Gastroesophageal sphincter (tissue), 4 donors: ENCODE measurements around the gene SNCAIP. TPM values are rescaled to one million over a fixed set of nuclear protein-coding genes. Genes with fewer than 3 reads are reported as not detected.
"Not testable (repeated sequence)": the region's sequence is repeated elsewhere in the genome, so short reads cannot be mapped to it uniquely, and the experiment has no call there.

Experiments used
- ATAC-seq: fragments of 150-250 bp; one replicate; pipeline ENCODE4 v1.9.1; 2016; ENCODE audit warnings: mild to moderate bottlenecking, moderate library complexity
- H3K27ac ChIP-seq, 4 donors: fragments of 200-600 bp; sonication (generic) in 3 of 4; 1 replicate in 3 of 4; 2 replicates in 1 of 4; pipeline ENCODE4 v1.5.1; 2016 to 2019
- H3K27me3 ChIP-seq: fragments of 200-600 bp; sonication (generic); one replicate; pipeline ENCODE4 v1.5.1; 2019
- H3K36me3 ChIP-seq, 2 donors: fragments of 200-600 bp; sonication (generic); one replicate each; pipeline ENCODE4 v1.5.1; 2019; ENCODE audit warnings: control low read depth in 1 of 2
- H3K4me1 ChIP-seq, 3 donors: fragments of 200-600 bp; sonication (generic); 1 replicate in 2 of 3; 2 replicates in 1 of 3; pipeline ENCODE4 v1.5.1; 2016 to 2019; ENCODE audit warnings: control low read depth in 2 of 3
- H3K4me3 ChIP-seq, 2 donors: fragments of 200-600 bp; sonication (generic); one replicate each; pipeline ENCODE4 v1.5.1; 2019; ENCODE audit warnings: mild to moderate bottlenecking in 1 of 2, moderate library complexity in 1 of 2
- H3K9me3 ChIP-seq, 3 donors: fragments of 200-600 bp; sonication (generic); one replicate each; pipeline ENCODE4 v1.5.1; 2017 to 2019; ENCODE audit warnings: control low read depth in 2 of 3
- CTCF ChIP-seq, 4 experiments: fragments of 200-600 bp in 2 of 4; fragments of 450-650 bp in 2 of 4; sonication (generic) in 1 of 4; IDR thresholded peaks; one replicate each; pipeline ENCODE4 v1.5.1; 2017 to 2019; ENCODE audit warnings: antibody characterized with exemption in 4 of 4, mild to moderate bottlenecking in 2 of 4, moderate library complexity in 2 of 4
- EP300 ChIP-seq: sonication (generic); formaldehyde crosslinking; IDR thresholded peaks from one replicate; pipeline ENCODE4 v1.6.1; 2017; ENCODE audit warnings: antibody characterized with exemption, mild to moderate bottlenecking
- POLR2A ChIP-seq, 2 donors: fragments of 450-650 bp; IDR thresholded peaks; one replicate each; pipeline ENCODE4 v1.6.1; 2017; ENCODE audit warnings: antibody characterized with exemption in 2 of 2, mild to moderate bottlenecking in 2 of 2, moderate library complexity in 1 of 2
- POLR2AphosphoS5 ChIP-seq: sonication (generic); formaldehyde crosslinking; IDR thresholded peaks from one replicate; pipeline ENCODE4 v1.6.1; 2017; ENCODE audit warnings: antibody characterized with exemption
- WGBS, 2 donors: methylation state at CpG; one replicate each; pipeline ENCODE4 v1.1.5; 2018; ENCODE audit warnings: low coverage in 1 of 2; 5-methylcytosine and 5-hydroxymethylcytosine counted together
- total RNA-seq, 4 donors: library from RNA; depleted of rRNA; stranded (reverse); fragments of >200 nt; gene quantifications; one replicate each; pipeline ENCODE4 v1.1.0, GENCODE V29; 2016

SNCAIP gene
- total RNA-seq, 4 donors from 2014 or later: 1.1 to 2.9 (median 1.9) TPM

GRCh38 chr5:122485226-122485625 is 173.2 kb downstream of the SNCAIP start:
- Histone ChIP-seq H3K4me1 (no peaks in the 10 kb centered on the region), H3K4me3 (no peak overlapping the region), H3K27ac (no peak overlapping the region), H3K27me3 (no peaks in the 10 kb centered on the region), H3K36me3 (no peaks in the 10 kb centered on the region), H3K9me3 (no peaks in the 10 kb centered on the region)
- no peak for TF ChIP-seq POLR2A (IDR thresholded peaks at IDR 0.05)
- TF ChIP-seq CTCF (IDR thresholded peaks at IDR 0.05): no peak
- TF ChIP-seq POLR2AphosphoS5: no peak
- TF ChIP-seq EP300: no peak
- ATAC-seq: no peak
- 100% methylated on average over 2 of the region's 2 CpGs for WGBS, 2 donors

GRCh38 chr5:122486616-122487015 is 174.6 kb downstream of the SNCAIP start:
- not testable (repeated sequence) for ATAC-seq, H3K27me3 ChIP-seq, H3K27ac ChIP-seq, H3K36me3 ChIP-seq, H3K9me3 ChIP-seq, H3K4me3 ChIP-seq, H3K4me1 ChIP-seq
- WGBS, 2 donors: 89 to 98% methylated on average over 4 to 6 of the region's 6 CpGs

GRCh38 chr5:122490718-122491117 is 178.7 kb downstream of the SNCAIP start:
- TF ChIP-seq EP300 (no peak), POLR2A (IDR thresholded peaks at IDR 0.05) (no peak), CTCF (IDR thresholded peaks at IDR 0.05) (no peak), POLR2AphosphoS5 (no peak)
- no peak for ATAC-seq
- Histone ChIP-seq H3K4me3 (no peak overlapping the region), H3K4me1 (peaks cover 0 to 6% (median 0%) of the 10 kb centered on the region in 3 donors), H3K27ac (no peak overlapping the region), H3K36me3 (no peaks in the 10 kb centered on the region), H3K9me3 (no peaks in the 10 kb centered on the region), H3K27me3 (no peaks in the 10 kb centered on the region)
- 82 to 88% methylated on average over 5 of the region's 5 CpGs for WGBS, 2 donors

- no peak overlapping the region for H3K4me3 ChIP-seq
- H3K4me1 ChIP-seq: peaks cover 0 to 6% (median 0%) of the 10 kb centered on the region in 3 donors
- ATAC-seq: no peak
- 33 to 44% methylated on average over 2 of the region's 3 CpGs for WGBS, 2 donors
- no peak for TF ChIP-seq POLR2AphosphoS5
- TF ChIP-seq EP300: no peak
- TF ChIP-seq CTCF (IDR thresholded peaks at IDR 0.05): no peak
- TF ChIP-seq POLR2A (IDR thresholded peaks at IDR 0.05): no peak
- no peaks in the 10 kb centered on the region for H3K9me3 ChIP-seq
- H3K27ac ChIP-seq: no peak overlapping the region
- no peaks in the 10 kb centered on the region for H3K27me3 ChIP-seq
- H3K36me3 ChIP-seq: no peaks in the 10 kb centered on the region
These were observed 180.6 kb downstream of the SNCAIP start for GRCh38 chr5:122492675-122493074.

GRCh38 chr5:122493091-122494021 is 181.3 kb downstream of the SNCAIP start:
- Histone ChIP-seq H3K27me3 (no peaks in the 10 kb centered on the region), H3K4me3 (no peak overlapping the region), H3K4me1 (peaks cover 0 to 6% (median 0%) of the 10 kb centered on the region in 3 donors), H3K9me3 (no peaks in the 10 kb centered on the region), H3K27ac (no peak overlapping the region), H3K36me3 (no peaks in the 10 kb centered on the region)
- no peak for ATAC-seq
- WGBS, 2 donors: 61 to 66% methylated on average over 4 of the region's 9 CpGs
- TF ChIP-seq CTCF (IDR thresholded peaks at IDR 0.05) (no peak), POLR2A (IDR thresholded peaks at IDR 0.05) (no peak), EP300 (no peak), POLR2AphosphoS5 (no peak)
